ENCODE data around the gene UBE3A.

UBE3A gene

DNA sequence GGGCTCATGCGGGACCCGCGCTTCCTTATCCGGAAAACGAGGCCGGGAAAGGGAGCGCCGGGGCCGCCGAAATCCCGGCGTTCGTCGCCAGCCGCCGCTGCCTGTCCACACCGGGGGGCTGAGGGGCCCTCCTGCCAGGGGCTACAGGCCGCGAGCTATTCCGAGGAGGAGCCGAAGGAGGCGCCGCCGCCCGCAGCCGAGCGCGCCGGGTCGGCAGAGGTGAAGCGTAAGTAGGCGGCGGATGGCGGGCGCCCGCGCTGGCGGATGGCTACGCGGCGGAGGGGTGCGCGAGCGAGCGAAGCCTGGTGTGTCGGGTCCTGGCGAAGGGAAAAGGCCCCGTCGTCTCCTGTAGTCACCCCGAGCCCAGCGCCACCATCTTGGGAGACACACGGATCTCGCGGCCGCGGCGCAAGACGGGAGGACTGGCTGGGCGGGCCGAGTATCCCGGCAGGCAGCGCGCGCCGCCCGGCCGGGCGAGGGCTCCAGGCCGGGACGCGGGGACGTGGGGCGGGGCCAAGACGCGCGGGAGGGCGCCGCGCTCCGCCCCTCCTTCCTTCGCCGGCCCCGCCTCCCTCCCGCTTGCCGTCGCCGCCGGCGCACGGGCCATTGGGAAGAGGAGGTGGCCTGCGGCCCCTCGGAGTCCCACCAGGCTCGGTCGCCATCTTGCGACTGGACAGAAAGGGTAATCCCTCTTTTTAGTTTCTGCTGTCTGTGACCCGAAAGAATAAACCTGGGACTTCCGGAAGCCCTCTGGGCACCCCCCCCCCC, at the start of gene UBE3A:
TSS of gene UBE3A (minus strand) at position 424 of the 768 bp plus-strand sequence. CDS start 29,917 bp downstream, outside the sequence.
- DNase-seq (ENCODE audit: low read depth, low spot score): peak; percentile 94
- TF ChIP-seq, protein P1, sequence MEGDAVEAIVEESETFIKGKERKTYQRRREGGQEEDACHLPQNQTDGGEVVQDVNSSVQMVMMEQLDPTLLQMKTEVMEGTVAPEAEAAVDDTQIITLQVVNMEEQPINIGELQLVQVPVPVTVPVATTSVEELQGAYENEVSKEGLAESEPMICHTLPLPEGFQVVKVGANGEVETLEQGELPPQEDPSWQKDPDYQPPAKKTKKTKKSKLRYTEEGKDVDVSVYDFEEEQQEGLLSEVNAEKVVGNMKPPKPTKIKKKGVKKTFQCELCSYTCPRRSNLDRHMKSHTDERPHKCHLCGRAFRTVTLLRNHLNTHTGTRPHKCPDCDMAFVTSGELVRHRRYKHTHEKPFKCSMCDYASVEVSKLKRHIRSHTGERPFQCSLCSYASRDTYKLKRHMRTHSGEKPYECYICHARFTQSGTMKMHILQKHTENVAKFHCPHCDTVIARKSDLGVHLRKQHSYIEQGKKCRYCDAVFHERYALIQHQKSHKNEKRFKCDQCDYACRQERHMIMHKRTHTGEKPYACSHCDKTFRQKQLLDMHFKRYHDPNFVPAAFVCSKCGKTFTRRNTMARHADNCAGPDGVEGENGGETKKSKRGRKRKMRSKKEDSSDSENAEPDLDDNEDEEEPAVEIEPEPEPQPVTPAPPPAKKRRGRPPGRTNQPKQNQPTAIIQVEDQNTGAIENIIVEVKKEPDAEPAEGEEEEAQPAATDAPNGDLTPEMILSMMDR (IDR thresholded peaks at IDR 0.05; ENCODE audit: low read depth, low read length): peak; percentile 15
- in situ Hi-C loops (cut with HindIII; ENCODE audit: low sequenced_read_pairs): no loop called here
- H3K4me3 ChIP-seq (ENCODE audit: low read depth, low read length): peak within 1 kb of the TSS; percentile 91

DNA sequence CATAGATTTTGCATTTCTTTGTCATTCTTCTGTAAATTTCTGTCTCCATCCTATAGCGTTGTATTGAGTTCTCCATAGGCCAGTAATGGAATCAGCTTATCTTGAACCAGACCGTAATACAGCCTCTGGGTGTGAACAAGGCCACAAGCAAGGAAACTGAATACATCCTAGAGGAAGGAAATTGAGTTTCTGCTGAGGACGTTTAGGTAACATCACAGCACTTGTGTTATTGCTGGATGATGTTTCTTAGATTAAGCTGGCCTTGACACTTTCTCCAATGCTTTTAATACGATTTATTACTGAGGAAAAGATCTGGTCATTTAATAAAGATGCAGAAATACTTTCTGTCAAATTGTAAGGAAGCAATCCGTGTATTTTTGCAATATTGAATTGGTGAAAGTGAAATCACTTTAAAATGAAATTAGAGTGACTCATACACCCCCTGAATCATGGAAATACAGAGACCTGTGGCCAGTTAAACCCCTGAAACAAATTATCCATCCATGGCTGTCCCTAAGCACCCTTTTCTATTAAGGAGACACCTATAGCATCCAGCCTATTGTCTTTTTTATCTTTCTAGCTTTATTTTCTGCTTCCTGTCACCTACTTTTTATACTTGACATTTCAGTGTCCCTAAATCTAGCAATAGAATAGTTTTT, 48.5 kb upstream of the UBE3A start:
- in situ Hi-C loops (cut with HindIII; ENCODE audit: low sequenced_read_pairs): no loop called here
- DNase-seq (ENCODE audit: low read depth, low spot score): no peak
- TF ChIP-seq, protein P1 (IDR thresholded peaks at IDR 0.05; ENCODE audit: low read depth, low read length): no peak
- no peak overlapping the region for H3K4me3 ChIP-seq (ENCODE audit: low read depth, low read length)

DNA sequence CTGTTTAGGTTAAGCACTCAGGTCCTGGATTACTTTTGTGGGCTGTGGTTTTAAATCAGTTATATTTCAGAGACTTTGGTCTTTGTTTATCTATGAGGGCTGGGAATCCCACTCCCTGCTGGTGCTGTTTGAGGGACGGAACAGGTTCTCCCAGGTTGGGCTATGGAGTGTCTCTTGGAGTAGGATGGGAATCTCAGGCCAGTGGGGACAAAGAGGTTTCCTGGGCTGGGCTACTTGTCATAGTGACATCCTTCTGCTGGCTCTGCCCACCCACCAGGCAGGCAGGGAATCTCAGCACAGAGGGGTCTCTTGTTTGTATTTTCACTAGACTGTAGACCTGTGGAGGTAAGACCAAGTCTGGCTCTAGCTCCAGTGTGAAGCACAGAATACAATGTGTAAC, 47.2 kb upstream of the UBE3A start:
- no peak for DNase-seq (ENCODE audit: low read depth, low spot score)
- TF ChIP-seq, protein P1 (IDR thresholded peaks at IDR 0.05; ENCODE audit: low read depth, low read length): no peak
- in situ Hi-C loops (cut with HindIII; ENCODE audit: low sequenced_read_pairs): no loop called here
- no peak overlapping the region for H3K4me3 ChIP-seq (ENCODE audit: low read depth, low read length)

DNA sequence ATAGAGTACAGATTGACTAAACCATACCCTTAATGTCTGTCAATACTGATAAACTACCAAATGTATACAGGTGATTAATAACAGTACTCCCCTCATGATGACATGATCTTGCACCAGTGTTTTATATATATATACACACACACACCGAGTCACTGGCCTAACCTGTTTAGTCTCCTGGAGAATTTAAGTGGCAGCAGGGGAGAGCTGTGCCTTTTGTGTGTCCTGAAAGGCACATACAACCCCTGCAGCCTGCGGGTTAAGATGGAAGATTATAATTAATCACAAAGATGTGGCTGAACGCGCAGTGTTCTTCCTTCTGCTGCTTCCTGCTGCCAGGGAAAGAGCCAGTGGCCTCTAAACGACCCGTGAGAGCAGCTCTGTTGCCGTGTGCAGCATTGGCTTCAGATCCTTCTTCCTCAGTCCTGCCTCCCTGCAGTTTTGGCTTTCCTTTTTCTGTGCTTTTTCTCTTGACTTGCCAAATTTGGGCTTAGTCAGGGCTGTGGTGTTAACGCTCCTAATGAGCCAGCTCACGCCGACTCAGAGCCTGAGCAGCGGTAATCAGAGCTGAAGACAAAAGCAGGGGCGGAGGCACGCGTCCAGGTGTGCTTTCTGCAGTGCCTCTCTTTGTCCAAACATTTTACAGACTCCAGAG, 42.5 kb upstream of the UBE3A start:
- no peak for DNase-seq (ENCODE audit: low read depth, low spot score)
- in situ Hi-C loops (cut with HindIII; ENCODE audit: low sequenced_read_pairs): no loop called here
- TF ChIP-seq, protein P1 (IDR thresholded peaks at IDR 0.05; ENCODE audit: low read depth, low read length): no peak
- no peak overlapping the region for H3K4me3 ChIP-seq (ENCODE audit: low read depth, low read length)

- no peak for DNase-seq (ENCODE audit: low read depth, low spot score)
- in situ Hi-C loops (cut with HindIII; ENCODE audit: low sequenced_read_pairs): no loop called here
- TF ChIP-seq, protein P1 (IDR thresholded peaks at IDR 0.05; ENCODE audit: low read depth, low read length): no peak
- H3K4me3 ChIP-seq (ENCODE audit: low read depth, low read length): no peak overlapping the region
Observed at GRCh38 chr15:25478313-25478712, 39.5 kb upstream of the UBE3A start.

DNA sequence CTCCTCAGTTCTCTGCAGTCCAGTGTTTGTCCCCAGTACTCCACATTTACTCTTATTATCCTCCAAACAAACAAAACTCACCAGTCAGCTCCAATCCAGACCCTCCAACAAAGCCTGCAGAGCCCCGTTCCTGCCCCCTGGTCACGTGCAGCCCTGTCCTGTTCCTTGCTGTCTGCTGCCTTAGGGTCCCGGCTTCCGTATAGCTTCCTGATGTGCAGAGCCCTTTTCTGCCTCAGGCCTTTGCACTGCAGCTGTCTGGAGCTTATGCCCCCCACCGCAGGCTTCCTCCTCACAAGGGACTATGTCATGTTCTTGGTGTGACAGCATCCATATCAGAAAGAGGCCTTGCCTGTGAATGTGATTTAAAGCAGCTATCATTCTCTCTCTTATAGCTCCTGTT, 39.0 kb upstream of the UBE3A start:
- TF ChIP-seq, protein P1 (IDR thresholded peaks at IDR 0.05; ENCODE audit: low read depth, low read length): no peak
- in situ Hi-C loops (cut with HindIII; ENCODE audit: low sequenced_read_pairs): no loop called here

More for the DNA sequence above, 39.0 kb upstream of the UBE3A start:
- H3K4me3 ChIP-seq (ENCODE audit: low read depth, low read length): no peak overlapping the region
- DNase-seq (ENCODE audit: low read depth, low spot score): no peak

Measured in astrocyte of the spinal cord (primary cell).